ENCODE data around the gene XXYLT1.

Gene XXYLT1

DNA sequence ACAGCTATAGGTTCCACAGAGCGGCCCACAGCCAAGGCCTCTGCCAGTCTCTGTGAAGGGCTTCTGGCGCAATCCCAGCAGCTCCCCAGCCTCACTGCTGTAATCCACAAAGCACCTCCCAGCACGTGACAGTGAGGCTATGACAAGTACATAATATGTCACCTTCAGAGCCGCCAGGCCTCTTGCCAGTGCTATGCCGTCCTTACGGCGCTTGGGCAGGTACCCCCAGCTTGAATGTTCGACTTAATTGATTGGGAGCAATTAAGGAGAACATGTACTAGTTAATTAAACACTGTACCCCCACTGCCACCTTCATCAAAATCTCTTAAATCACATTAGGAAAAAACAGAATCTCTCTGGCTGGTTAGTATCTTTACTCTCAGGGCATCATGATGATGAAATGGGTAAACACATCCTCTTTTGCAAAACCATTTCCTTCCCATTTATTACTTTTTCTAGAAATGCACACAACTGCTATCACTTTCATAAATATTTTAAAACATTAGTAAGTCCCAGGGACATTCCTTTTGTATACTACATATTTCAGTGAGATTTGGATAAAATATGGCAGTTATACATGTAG lies 169.9 kb downstream of the XXYLT1 start:
- H3K27ac ChIP-seq (ENCODE audit: low read depth, low read length), result no peak overlapping the region
- H3K27me3 ChIP-seq (ENCODE audit: low read length), result no peaks in the 10 kb centered on the region
- no peaks in the 10 kb centered on the region for H3F3A ChIP-seq (ENCODE audit: insufficient read depth)
- H3K4me3 ChIP-seq (ENCODE audit: insufficient read depth, low read length, poor library complexity, severe bottlenecking), result no peak overlapping the region
- H3K4me2 ChIP-seq (ENCODE audit: low read depth, low read length, poor library complexity, severe bottlenecking), result no peak overlapping the region
- no peak overlapping the region for H3K9ac ChIP-seq (ENCODE audit: low read length)
- H3K79me2 ChIP-seq (ENCODE audit: insufficient read depth, low read length), result no peaks in the 10 kb centered on the region
- no peaks in the 10 kb centered on the region for H3K9me2 ChIP-seq (replicated peaks; ENCODE audit: insufficient read depth, low read length)
- no peaks in the 10 kb centered on the region for H3K9me3 ChIP-seq (ENCODE audit: insufficient read depth, low read length)
- no peaks in the 10 kb centered on the region for H4K20me1 ChIP-seq (ENCODE audit: low read depth, low read length)
- H2AFZ ChIP-seq (ENCODE audit: low read depth, low read length, severe bottlenecking), result no peak overlapping the region
- TF ChIP-seq, protein P1, sequence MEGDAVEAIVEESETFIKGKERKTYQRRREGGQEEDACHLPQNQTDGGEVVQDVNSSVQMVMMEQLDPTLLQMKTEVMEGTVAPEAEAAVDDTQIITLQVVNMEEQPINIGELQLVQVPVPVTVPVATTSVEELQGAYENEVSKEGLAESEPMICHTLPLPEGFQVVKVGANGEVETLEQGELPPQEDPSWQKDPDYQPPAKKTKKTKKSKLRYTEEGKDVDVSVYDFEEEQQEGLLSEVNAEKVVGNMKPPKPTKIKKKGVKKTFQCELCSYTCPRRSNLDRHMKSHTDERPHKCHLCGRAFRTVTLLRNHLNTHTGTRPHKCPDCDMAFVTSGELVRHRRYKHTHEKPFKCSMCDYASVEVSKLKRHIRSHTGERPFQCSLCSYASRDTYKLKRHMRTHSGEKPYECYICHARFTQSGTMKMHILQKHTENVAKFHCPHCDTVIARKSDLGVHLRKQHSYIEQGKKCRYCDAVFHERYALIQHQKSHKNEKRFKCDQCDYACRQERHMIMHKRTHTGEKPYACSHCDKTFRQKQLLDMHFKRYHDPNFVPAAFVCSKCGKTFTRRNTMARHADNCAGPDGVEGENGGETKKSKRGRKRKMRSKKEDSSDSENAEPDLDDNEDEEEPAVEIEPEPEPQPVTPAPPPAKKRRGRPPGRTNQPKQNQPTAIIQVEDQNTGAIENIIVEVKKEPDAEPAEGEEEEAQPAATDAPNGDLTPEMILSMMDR (IDR thresholded peaks at IDR 0.05; ENCODE audit: insufficient read depth, low read length, poor library complexity, severe bottlenecking), result no peak
- no peak for TF ChIP-seq EZH2phosphoT487 (conservative IDR thresholded peaks at IDR 0.05; ENCODE audit: low read length)
- H3K36me3 ChIP-seq (ENCODE audit: low read length), result no peaks in the 10 kb centered on the region

DNA sequence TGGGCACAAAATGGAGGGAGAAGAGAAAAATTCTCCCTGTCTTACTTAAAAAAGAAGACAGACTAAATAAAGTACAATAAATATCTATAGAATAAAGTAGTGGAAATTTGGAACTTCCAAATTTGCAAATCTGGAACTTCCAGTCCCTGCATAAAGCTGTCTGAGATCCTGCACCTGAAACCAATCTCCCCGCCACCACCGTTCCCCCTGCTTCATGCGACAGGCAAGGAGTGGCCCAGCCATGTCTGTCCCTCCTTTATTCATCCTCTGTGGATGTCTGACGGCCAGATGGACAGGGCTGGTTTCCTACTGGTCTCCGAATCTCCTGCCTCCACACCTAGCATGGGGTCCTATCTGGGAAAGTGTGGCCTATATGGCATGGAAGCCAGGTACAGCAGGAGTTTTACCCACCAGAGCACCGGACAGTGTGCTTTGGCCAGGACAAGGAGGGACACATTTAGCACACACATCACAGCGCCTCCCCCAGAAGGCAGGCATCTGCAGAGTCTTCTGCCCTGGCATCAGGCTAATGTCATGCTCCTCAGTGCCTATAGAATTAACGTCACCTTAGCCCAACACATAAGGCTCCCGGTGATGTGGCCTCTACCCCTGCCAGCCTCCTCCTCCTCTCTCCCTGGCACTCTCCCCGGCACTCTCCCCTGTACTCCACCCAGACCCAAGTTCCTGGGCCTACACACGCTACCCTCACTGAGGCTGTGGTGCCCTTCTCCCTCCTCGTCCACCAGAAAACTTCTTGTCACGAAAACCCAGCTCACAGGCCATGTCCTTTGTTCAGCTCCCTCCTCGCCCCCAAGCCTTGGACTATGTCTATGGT lies 170.8 kb downstream of the XXYLT1 start:
- H3K9me2 ChIP-seq (replicated peaks; ENCODE audit: insufficient read depth, low read length), result no peaks in the 10 kb centered on the region
- H3K79me2 ChIP-seq (ENCODE audit: insufficient read depth, low read length), result no peaks in the 10 kb centered on the region
- H3F3A ChIP-seq (ENCODE audit: insufficient read depth), result no peaks in the 10 kb centered on the region
- TF ChIP-seq, protein P1 (IDR thresholded peaks at IDR 0.05; ENCODE audit: insufficient read depth, low read length, poor library complexity, severe bottlenecking), result no peak
- TF ChIP-seq EZH2phosphoT487 (conservative IDR thresholded peaks at IDR 0.05; ENCODE audit: low read length), result no peak
- no peaks in the 10 kb centered on the region for H3K27me3 ChIP-seq (ENCODE audit: low read length)
- no peak overlapping the region for H3K4me3 ChIP-seq (ENCODE audit: insufficient read depth, low read length, poor library complexity, severe bottlenecking)
- H3K9me3 ChIP-seq (ENCODE audit: insufficient read depth, low read length), result no peaks in the 10 kb centered on the region
- no peaks in the 10 kb centered on the region for H3K36me3 ChIP-seq (ENCODE audit: low read length)
- H3K9ac ChIP-seq (ENCODE audit: low read length), result no peak overlapping the region
- H3K4me2 ChIP-seq (ENCODE audit: low read depth, low read length, poor library complexity, severe bottlenecking), result no peak overlapping the region
- no peaks in the 10 kb centered on the region for H4K20me1 ChIP-seq (ENCODE audit: low read depth, low read length)
- no peak overlapping the region for H3K27ac ChIP-seq (ENCODE audit: low read depth, low read length)
- no peak overlapping the region for H2AFZ ChIP-seq (ENCODE audit: low read depth, low read length, severe bottlenecking)

DNA sequence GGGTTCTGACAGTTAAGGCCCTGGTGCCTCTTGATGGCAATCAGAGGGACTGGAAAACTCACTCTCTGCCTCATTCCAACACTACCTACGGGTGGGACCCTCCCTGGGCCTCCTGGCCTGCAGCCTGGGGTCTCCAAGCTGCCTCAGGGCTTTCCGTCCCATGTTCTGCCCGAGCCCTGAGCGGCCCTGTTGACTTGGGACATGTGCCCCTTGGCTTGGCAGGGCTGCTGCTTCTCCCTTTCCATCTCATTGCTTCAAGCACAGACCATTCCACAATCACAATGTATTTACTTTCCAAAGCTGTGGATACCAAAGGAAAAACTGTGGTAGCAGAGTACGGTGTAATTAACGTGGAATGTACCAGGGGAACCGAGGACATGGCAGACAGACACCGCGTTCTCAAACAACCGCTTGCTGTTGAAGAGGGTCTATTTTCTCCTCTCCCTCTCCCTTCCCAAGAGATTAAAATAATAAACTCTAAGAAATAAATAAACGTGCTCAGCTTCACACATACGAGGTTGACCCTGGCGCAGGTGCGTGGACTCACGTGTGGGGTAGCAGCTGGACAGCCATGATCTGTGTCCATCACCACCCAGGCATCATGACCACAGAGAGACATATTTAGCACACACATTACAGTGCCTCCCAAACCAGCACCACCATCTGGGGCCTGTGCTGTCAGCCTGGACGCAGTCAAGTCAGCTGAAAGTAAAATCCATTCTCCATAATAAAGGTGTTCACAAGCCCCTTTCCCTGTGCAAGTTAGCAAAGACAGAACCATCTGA lies 172.0 kb downstream of the XXYLT1 start:
- no peak overlapping the region for H3K27ac ChIP-seq (ENCODE audit: low read depth, low read length)
- no peaks in the 10 kb centered on the region for H3K9me3 ChIP-seq (ENCODE audit: insufficient read depth, low read length)
- no peaks in the 10 kb centered on the region for H4K20me1 ChIP-seq (ENCODE audit: low read depth, low read length)
- TF ChIP-seq, protein P1 (IDR thresholded peaks at IDR 0.05; ENCODE audit: insufficient read depth, low read length, poor library complexity, severe bottlenecking), result no peak
- no peak for TF ChIP-seq EZH2phosphoT487 (conservative IDR thresholded peaks at IDR 0.05; ENCODE audit: low read length)
- H3K27me3 ChIP-seq (ENCODE audit: low read length), result no peaks in the 10 kb centered on the region
- H3K9ac ChIP-seq (ENCODE audit: low read length), result no peak overlapping the region
- H3K36me3 ChIP-seq (ENCODE audit: low read length), result no peaks in the 10 kb centered on the region
- H3K9me2 ChIP-seq (replicated peaks; ENCODE audit: insufficient read depth, low read length), result no peaks in the 10 kb centered on the region
- H3F3A ChIP-seq (ENCODE audit: insufficient read depth), result no peaks in the 10 kb centered on the region
- no peak overlapping the region for H3K4me3 ChIP-seq (ENCODE audit: insufficient read depth, low read length, poor library complexity, severe bottlenecking)
- H3K4me2 ChIP-seq (ENCODE audit: low read depth, low read length, poor library complexity, severe bottlenecking), result no peak overlapping the region
- no peaks in the 10 kb centered on the region for H3K79me2 ChIP-seq (ENCODE audit: insufficient read depth, low read length)
- H2AFZ ChIP-seq (ENCODE audit: low read depth, low read length, severe bottlenecking), result no peak overlapping the region

Data from SU-DHL-6 (cell line).